WI38 (cell line): ENCODE measurements around the gene SLC25A14.

Source experiments
- H3K4me3 ChIP-seq: 2 replicates; pipeline ENCODE4 v1.5.1; 2011; ENCODE audit warnings: low read depth, mild to moderate bottlenecking, control low read depth, low read length
- TF ChIP-seq, protein P1 (sequence below): IDR thresholded peaks from 2 replicates; pipeline ENCODE4 v1.5.1; 2012; ENCODE audit warnings: low read depth, mild to moderate bottlenecking, control low read depth, low read length

The SLC25A14 gene

DNA sequence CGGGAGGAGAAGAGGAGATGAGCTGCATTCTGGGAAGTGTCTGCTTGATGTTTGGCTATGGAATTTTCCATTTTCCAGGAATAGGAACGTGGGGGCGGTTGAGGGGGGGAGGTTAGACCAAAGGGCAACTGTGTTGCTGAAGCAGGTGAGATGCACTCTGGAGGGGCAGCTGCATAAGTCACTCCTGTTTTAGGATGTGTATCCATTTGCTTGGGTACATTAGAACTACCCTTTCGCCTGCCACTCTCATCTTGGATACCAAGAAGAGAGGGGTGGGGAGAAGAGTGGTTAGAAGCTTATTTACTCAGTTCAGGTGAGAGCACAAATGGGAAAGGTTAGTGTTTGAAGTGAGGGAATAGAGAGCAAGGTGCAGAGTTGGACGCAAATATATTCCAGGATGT lies 46.7 kb downstream of the SLC25A14 start:
- H3K4me3 ChIP-seq: no peak overlapping the region
- TF ChIP-seq, protein P1, sequence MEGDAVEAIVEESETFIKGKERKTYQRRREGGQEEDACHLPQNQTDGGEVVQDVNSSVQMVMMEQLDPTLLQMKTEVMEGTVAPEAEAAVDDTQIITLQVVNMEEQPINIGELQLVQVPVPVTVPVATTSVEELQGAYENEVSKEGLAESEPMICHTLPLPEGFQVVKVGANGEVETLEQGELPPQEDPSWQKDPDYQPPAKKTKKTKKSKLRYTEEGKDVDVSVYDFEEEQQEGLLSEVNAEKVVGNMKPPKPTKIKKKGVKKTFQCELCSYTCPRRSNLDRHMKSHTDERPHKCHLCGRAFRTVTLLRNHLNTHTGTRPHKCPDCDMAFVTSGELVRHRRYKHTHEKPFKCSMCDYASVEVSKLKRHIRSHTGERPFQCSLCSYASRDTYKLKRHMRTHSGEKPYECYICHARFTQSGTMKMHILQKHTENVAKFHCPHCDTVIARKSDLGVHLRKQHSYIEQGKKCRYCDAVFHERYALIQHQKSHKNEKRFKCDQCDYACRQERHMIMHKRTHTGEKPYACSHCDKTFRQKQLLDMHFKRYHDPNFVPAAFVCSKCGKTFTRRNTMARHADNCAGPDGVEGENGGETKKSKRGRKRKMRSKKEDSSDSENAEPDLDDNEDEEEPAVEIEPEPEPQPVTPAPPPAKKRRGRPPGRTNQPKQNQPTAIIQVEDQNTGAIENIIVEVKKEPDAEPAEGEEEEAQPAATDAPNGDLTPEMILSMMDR: no peak

DNA sequence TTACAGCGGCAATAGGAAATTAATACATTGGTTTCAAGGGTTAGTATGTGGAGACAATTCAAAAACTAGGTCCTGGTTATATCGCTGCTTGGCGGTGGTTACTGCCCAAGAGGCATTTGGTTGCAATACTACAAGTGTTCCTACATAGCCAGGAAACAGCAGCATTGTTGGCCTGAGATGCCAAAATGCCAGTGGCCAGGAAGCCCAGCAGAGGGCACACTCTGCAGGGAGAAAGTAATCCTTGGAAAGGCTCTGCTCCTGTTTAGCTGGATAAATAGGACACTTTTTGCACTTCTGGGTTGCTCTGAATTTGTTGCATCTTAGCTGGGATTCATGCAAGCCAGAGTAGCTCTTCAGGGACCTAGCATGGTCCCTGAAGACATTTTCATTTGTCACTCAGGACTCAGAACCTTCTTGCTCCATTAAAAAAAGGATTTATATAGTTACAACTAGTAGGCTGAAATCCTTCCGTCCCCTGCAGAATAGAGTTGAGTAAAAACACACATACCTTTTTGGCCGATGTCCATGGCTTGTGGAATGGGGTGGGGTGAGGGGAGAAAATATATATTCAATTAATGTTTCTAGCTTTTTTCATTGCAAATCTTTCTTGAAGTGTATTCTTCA lies 53.8 kb downstream of the SLC25A14 start:
- TF ChIP-seq, protein P1: peak; percentile 83
- H3K4me3 ChIP-seq: no peak overlapping the region

DNA sequence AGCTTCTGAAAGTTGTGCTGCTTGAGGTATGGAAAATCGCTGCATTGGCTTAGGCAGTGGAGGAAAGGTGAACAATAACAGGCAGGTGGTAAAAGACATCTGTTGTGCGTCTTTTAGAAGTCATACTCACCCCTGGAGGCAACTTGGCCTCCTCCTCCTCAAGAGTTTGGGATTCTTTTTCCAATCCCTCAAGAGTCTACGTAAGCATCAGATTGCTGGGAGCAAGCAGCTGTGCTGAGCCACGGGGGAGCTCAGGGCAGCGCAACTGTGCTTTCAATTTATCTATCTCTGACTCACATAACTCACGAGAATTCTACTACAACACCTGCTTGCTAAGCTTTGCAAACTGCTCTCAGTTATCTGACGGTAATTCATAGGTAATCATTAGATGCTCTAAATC lies 55.6 kb downstream of the SLC25A14 start:
- H3K4me3 ChIP-seq: no peak overlapping the region
- TF ChIP-seq, protein P1: no peak

DNA sequence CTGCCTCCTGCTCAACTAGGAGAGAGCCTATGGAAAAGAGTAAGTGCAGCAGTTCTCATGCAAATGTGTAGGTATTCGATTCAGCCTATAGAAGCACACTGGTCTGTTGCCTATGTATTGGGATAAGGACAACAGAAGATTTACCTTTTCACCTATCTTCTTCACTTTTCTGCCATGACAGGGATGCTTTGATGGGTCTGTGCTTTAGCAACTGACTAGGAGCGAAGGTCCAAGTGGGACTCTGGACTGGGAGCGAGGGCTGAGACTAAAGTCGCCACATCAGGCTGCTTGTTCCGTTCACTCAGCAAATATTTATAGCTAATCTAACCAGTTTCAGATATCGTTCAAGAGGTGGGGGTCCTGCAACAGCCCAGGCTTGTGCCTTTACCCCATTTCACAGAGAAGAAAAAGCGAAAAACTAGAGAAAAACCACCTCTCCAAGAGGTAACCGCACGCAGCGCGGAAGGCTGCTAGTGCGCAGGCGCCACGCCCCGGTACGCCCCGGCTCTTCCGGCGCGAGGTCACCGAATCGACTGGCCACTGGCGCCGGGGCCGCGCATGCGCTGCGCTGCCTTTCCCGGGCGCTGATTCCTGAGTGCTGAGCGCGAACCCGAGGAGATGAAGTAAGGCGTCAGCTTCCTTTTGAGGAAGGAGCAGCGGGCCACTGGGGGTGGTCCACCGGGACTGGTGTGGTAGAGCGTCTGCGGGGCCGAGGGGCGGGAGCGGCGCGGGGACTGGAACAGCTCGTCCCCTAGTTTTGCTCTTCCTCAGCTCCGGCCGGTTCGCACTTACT lies 61.9 kb downstream of the SLC25A14 start, which contains the start of gene RBMX2:
Gene RBMX2 (plus strand): TSS at position 573 of the 793 bp plus-strand sequence. CDS start 46 bp downstream, at position 619.
- H3K4me3 ChIP-seq: peak within 1 kb of the TSS; percentile 73
- TF ChIP-seq, protein P1: no peak

DNA sequence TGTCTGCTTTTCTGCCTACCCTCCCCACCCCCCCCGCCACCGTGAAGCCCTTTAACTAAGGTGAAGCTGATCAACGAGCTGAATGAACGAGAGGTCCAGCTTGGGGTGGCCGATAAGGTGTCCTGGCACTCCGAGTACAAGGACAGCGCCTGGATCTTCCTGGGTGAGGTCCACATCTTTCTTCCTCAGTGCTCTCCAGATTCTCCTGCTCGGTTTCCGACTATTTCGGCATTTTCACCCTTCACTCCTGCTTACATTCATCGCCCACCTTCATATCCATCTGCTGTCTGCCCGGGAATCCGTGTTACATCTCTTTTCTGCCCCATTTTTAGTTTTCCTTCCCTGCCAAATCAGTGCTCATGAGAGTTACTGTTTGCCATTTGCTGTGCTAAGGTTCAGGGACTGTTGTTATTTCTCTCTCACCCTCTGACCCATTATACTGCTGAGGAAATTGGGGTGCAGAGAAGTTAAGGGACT lies 62.5 kb downstream of the SLC25A14 start:
- TF ChIP-seq, protein P1: no peak
- peak overlapping the region; percentile 73 for H3K4me3 ChIP-seq

DNA sequence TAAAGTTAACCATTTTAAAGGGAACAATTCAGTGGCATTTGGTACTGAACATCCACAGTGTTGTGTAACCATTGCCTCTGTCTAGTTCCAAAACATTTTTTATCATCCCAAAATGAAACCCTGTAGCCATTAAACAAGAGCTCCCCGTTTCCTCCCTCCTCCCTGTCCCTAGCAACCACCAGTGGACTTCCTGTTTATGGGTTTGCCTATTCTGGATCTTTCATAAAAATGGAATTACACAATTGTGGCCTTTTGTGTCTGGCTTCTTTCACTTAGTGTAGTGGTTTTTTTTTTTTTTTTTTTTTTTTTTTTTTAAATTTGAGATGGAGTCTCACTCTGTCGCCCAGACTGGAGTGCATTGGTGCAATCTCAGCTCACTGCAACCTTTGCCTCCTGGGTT lies 73.7 kb downstream of the SLC25A14 start:
- TF ChIP-seq, protein P1: no peak
- H3K4me3 ChIP-seq: no peak overlapping the region

DNA sequence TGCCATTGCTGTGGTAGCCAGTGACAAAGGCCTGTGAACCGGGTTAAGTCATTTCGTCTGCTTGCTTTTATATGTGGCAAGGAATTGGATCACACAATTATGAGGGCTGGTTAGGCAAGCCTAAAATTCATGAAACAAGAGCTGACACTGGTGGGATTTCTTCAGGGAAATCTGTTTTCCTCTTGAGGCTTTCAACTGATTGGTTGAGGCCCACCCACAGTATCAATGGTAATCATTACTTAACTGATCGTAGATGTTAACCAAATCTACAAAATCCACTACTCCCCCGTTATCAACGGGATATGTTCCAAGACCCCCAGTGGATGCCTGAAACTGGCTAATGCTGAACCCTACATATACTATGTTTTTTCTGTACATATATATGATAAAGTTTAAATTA lies 75.1 kb downstream of the SLC25A14 start:
- H3K4me3 ChIP-seq: no peak overlapping the region
- TF ChIP-seq, protein P1: no peak
